Stimulated activated CD4-positive, alpha-beta T cell treated with anti-CD3 and anti-CD28 coated beads, Interleukin-15, amount 100 ng/mL, for 24 hours (primary cell): ENCODE results near the gene LRRC27.
A peak's percentile ranks its signal among the peaks of the same experiment; 100 is the strongest.

Source experiments
- DNase-seq: peaks from one replicate; pipeline ENCODE4 v3.0.0-alpha.2; 2020

The LRRC27 gene

GRCh38 chr10:132417957-132418441 lies 86.0 kb downstream of the LRRC27 start:
- DNase-seq, result no peak

DNA sequence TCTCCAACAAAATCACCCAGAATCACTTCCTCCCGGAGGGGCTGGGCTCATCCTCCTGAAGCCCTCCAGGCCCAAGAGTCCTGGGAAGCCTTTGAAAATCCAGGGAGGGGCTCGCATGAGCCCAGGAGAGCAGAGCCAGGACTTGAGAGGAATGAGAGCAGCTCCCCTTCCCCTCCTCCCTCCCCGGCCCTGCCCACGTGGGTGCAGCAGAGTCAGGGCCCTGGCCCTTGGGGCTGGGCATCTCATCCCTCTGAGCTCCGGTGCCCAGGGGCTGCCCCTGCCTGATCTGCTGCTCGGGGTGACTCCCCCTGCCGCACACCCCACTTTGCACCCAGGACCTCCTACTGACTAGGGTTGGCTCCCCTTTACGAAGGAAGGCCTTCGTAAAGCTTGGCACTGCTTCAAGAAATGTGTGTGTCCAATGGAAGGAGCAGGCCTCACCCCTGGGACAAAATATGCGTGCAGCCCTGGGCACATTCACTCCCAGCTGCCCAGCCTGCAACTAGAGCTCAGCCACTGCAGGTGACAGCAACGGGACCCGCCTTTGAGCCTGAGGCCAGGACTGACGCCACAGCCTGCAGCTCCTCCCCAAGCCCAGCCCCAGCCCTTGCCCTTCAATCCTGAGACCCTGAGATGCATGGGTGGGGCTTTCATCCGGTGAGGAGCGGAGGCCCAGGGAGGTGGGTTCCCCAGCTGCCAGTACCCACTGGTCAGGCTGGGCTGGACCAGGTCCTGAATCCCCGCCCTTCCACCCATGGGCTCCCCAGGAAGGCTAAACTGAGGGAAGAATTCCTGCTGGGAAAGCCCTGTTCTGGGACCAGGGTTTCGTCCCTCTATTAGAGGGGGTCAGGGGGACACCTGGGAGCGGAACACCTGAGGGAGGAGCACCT lies 86.8 kb downstream of the LRRC27 start:
- no peak for DNase-seq

- DNase-seq, result no peak
These were observed 87.8 kb downstream of the LRRC27 start for GRCh38 chr10:132419538-132420468.

DNA sequence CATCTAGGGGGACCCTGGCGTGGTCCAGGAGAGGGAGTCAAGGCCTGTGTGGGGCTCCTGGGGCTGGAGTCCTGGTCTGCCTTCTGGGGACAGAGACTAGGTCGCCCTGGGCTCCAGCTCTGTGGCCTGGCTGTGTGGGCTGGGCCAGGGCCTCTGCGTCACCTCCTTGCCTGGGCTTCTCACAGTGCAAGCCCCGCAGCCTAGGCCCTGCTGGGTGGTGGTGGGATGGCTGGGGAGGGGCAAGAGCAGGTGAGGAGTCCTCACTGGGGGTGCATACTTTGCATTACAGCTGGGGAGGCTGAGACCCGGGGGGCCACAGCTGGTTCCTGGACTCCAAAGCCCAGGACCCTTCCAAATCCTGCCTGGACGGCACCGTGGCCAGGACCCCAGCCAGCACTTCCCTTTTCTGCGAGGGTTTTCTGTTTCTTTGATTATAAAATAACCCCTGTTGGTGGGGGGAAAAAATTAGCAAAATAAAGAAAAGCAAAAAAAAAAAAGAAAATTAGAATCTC lies 88.5 kb downstream of the LRRC27 start:
- no peak for DNase-seq

DNA sequence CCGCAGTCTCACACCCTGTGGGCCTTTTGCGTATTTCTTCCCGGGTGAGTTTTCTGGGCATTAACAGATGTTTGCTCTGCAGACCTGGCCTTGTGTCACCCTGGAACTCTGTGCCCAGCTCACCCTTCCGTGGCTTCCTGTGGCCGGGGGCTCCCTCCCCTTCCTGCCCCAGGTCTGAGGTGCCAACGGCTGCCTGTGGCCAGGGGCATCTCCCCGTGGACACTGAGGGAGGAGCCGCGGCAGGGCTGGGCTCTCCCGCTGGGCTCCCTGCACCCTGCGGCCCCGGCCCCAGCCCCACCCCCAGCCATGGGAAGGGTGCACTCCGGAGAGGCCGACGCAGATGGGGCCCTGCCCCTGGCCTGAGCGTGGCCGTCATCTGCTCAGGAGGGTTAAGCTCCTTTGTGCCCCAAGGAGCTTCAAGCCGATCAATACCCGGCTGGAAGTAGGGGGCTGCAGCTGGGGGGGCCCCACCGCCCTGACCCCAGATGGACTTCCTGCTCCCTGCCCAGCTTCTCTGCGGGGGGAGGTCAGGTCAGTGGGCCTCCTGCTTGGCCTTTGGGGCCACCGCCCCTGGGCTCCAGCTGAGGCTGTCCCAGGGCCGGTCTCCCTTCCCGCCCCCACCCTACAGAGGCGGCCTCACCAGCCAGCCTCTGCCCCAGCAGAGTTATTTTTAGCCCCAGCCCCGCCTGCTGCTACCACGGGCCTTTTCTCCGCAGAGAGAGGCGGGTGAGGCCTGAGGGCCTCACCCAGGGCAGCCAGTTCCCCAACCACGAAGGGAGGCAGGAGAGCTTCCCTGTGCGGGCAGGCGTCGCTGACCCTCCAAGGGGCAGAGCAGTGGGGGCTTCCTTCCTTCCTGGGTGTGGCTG lies 89.2 kb downstream of the LRRC27 start:
- peak; percentile 37 for DNase-seq

DNA sequence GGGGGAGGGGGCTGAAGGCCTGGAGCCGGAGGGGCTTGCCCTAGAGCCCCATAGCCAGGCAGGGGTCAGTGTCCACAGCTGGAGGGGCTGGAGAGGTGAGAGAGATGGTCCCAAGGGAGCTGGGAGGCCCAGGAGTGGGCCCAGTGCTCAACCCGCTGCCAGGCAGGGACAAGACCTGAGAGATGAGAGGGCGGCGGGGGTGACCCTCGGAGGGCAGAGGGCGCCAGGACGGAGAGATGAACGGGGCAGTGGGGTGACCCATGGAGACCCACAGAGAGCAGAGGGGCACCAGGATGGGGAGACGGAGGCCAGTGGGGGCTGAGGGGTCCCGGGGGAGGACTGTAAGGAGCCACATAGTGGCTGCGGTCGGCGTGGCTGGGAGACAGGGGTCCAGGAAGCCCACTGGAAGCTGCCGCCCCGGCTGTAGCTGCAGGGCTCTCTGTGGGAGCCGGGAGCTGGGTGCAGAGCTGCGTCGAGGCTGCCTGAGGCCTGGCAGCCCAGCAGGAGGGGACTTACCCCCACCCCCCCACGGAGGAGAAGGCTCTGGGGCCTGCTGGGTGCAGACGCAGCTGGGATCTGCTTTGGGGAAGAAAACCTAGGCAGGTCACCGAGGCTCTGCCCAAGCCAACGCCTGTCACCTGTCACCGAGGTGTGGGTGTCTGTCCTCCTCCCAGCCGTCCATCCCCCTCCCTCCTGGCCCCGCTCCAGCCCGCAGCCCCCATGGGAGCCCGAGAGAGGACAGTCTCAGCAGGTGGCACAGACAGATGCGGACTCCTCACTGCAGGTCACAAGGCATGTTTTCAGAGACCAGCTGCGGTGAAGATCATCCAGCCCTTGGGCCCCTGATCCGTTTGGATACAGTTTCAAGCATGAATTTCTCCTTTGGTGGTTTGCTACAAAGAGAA lies 90.1 kb downstream of the LRRC27 start:
- no peak for DNase-seq

DNA sequence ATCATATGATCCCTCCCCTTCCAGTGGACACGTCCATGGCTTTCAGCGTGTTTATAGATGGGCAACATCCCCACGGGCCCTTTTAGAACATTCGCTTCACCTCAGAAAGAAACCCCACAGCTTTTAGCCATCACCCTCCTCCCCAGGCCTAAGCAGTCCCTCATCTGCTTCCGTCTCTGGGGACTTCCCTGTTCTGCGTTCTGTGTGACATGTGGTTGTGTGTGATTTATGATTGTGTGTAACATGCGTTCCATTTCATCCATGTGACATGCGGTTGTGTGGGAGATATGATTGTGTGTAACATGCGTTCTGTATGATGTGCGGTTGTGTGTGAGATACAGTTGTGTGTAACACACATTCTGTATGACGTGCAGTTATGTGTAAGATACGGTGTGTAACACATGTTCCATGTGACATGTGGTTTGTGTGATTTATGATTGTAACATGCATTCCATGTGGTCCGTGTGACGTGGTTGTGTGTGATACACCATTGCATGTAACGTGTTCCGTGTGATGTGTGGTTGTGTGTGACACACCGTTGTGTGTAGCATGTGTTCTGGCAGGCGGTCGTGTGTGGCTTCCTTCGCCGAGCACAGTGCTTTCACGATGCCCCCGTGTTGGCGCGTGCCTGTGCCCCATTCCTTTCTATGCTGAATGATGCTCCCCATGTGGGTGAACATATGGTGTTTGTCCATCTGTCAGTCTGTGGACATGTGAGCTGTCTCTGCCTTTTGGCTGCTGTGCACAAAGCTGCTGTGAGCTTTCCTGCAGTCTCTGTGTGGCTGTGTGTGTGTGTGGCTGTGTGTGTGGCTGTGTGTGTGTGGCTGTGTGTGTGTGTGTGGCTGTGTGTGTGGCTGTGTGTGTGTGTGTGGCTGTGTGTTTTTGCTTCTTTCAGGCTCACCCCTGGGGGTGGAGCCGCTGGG lies 91.2 kb downstream of the LRRC27 start:
- no peak for DNase-seq

GRCh38 chr10:132423966-132424861 lies 92.2 kb downstream of the LRRC27 start:
- DNase-seq, result no peak

DNA sequence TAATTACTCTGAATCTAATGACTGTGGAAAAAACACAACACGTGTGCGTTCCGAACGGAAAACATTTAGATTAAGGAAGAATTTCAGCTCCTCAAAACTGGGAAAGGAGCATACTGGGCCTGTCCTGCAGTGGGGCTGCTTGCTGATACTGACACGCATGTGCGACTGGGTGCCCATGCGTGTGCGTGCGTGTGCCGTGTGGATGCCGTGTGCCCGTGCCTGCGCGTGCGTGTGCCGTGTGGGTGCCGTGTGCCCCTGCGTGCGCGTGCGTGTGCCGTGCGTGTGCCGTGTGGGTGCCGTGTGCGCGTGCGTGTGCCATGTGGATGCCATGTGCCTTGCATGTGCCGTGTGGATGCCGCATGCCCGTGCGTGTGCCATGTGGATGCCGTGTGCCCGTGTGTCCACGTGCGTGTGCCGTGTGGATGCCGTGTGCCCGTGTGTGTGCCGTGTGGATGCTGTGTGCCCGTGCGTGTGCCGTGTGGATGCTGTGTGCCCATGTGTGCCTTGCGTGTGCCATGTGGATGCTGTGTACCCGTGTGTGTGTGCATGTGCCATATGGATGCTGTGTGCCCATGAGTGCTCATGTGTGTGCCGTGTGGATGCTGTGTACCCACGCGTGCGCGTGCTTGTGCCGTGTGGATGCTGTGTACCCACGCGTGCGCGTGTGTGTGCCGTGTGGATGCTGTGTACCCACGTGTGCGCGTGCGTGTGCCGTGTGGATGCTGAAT lies 93.2 kb downstream of the LRRC27 start:
- no peak for DNase-seq

GRCh38 chr10:132425757-132426155 lies 93.8 kb downstream of the LRRC27 start:
- DNase-seq, result no peak

DNA sequence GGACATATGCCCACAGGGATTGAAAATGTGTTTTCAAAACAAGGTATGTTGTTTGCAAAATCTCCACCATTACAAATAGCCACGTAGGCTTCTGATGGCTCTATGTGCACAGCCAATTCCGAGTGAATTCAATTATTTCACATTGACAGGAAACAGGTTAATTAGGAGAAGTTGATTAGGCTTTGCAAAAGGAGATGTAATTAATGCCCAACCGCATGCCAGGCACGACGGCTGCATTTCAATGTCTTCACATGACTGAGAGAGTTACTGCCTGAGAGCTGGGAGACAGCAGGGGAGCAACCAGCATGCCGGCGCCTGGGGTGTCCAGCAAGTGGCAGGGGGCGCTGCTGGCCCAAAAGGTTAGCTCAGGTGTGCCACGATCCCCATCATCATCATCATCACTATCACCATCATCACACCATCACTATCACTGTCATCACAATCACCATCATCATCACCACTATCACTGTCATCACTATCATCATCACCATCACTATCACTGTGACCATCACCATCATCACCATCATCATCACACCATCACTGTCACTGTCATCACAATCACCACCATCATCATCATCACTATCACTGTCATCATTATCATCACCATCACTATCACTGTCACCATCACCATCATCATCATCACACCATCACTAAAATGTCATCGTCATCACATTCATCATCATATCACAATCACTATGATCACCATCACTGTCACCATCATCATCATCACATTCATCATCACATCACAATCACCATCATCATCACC lies 95.2 kb downstream of the LRRC27 start:
- DNase-seq, result no peak

- DNase-seq, result no peak
These were observed 96.0 kb downstream of the LRRC27 start for GRCh38 chr10:132427939-132428367.

DNA sequence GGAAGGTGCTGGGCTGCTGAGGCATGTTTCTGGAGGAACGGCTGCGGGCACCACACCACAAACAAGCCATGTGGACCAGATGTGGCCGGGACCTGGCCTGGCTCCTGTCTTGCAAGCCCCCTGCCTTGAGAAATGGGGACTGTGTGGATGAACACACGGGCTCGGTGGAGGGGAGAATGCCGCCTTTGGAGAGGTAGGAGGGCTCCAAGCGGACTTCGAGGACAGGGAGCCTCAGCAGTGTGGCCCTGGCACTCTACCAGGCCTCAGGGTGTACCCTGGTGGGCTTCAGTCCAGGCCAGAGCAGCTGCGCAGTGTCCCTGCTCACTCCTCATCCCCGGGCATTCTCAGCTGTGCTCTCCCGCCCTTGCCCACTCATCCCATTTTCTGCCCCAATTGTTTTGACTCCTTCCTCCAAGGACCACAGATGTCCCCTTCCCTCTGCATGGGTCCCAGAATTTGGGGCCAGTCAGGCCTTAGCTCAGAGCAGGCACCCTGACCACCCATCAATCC lies 96.5 kb downstream of the LRRC27 start:
- no peak for DNase-seq
